Adrenal gland (tissue), 5 donors: ENCODE measurements around the gene F7.

Source experiments
- CTCF ChIP-seq, 6 experiments: fragments of 450-650 bp in 4 of 6; fragments of 200-600 bp in 2 of 6; sonication (generic) in 1 of 6; IDR thresholded peaks; 1 replicate in 5 of 6; 2 replicates in 1 of 6; pipeline versions ENCODE4 v1.5.1 to v1.8.0; 2016 to 2021; ENCODE audit warnings: antibody characterized with exemption in 6 of 6, mild to moderate bottlenecking in 2 of 6, moderate library complexity in 1 of 6
- POLR2A ChIP-seq, 2 donors: fragments of 450-650 bp; IDR thresholded peaks; one replicate each; pipeline ENCODE4 v1.6.1; 2017; ENCODE audit warnings: antibody characterized with exemption in 2 of 2, mild to moderate bottlenecking in 2 of 2, moderate library complexity in 1 of 2
- donor health status: DM: no; HTN: no; CAD: no.

GRCh38 chr13:113099142-113099541 lies 6.4 kb upstream of the F7 start:
- TF ChIP-seq CTCF (IDR thresholded peaks at IDR 0.05): no peak
- TF ChIP-seq POLR2A (IDR thresholded peaks at IDR 0.05): no peak
